GM20431 (cell line): ENCODE data around the gene PRKN.
"Not testable (repeated sequence)": the region's sequence is repeated elsewhere in the genome, so short reads cannot be mapped to it uniquely, and the experiment has no call there.

Experiments used
- in situ Hi-C: fragments of 300-500 bp; cut with MseI, MboI; formaldehyde crosslinking; loops from one replicate; pipeline ENCODE4 v1.15.0; 2020; ENCODE audit warnings: low sequenced_read_pairs; ENCODE audit not compliant: unreplicated experiment

The PRKN gene

GRCh38 chr6:162680367-162680766, 47.2 kb downstream of the PRKN start:
- in situ Hi-C loops: no loop called here

GRCh38 chr6:162679681-162680080, 47.9 kb downstream of the PRKN start:
- in situ Hi-C loops: no loop called here

- in situ Hi-C loops: not testable (repeated sequence)
These were observed 48.7 kb downstream of the PRKN start for GRCh38 chr6:162678896-162679295.

- in situ Hi-C loops: no loop called here
These were observed 52.1 kb downstream of the PRKN start for GRCh38 chr6:162675503-162675902.

GRCh38 chr6:162674452-162674851, 53.1 kb downstream of the PRKN start:
- in situ Hi-C loops: no loop called here

GRCh38 chr6:162671580-162672165, 55.9 kb downstream of the PRKN start:
- in situ Hi-C loops: no loop called here

GRCh38 chr6:162670345-162670744, 57.2 kb downstream of the PRKN start:
- in situ Hi-C loops: no loop called here

GRCh38 chr6:162666246-162666645, 61.3 kb downstream of the PRKN start:
- in situ Hi-C loops: no loop called here

GRCh38 chr6:162653808-162654207, 73.8 kb downstream of the PRKN start:
- in situ Hi-C loops: no loop called here

- in situ Hi-C loops: no loop called here
These were observed 76.1 kb downstream of the PRKN start for GRCh38 chr6:162651505-162651904.

GRCh38 chr6:162649271-162649670, 78.3 kb downstream of the PRKN start:
- in situ Hi-C loops: no loop called here

GRCh38 chr6:162644153-162644552, 83.4 kb downstream of the PRKN start:
- in situ Hi-C loops: no loop called here

GRCh38 chr6:162640756-162641155, 86.8 kb downstream of the PRKN start:
- in situ Hi-C loops: no loop called here

- in situ Hi-C loops: no loop called here
These were observed 87.6 kb downstream of the PRKN start for GRCh38 chr6:162639951-162640350.

- in situ Hi-C loops: no loop called here
These were observed 88.5 kb downstream of the PRKN start for GRCh38 chr6:162638931-162639574.

GRCh38 chr6:162637317-162637716, 90.2 kb downstream of the PRKN start:
- in situ Hi-C loops: no loop called here

- in situ Hi-C loops: no loop called here
These were observed 91.4 kb downstream of the PRKN start for GRCh38 chr6:162636167-162636566.

GRCh38 chr6:162631546-162631945, 96.0 kb downstream of the PRKN start:
- in situ Hi-C loops: no loop called here

- in situ Hi-C loops: no loop called here
These were observed 97.5 kb downstream of the PRKN start for GRCh38 chr6:162630069-162630468.

GRCh38 chr6:162627825-162628224, 99.7 kb downstream of the PRKN start:
- in situ Hi-C loops: no loop called here

- in situ Hi-C loops: no loop called here
These were observed 100.2 kb downstream of the PRKN start for GRCh38 chr6:162627362-162627761.

- in situ Hi-C loops: no loop called here
These were observed 100.7 kb downstream of the PRKN start for GRCh38 chr6:162626869-162627268.
